ENCODE measurements around the gene KLHL34.

KLHL34 gene

GRCh38 chrX:21658152-21658737 is at the start of gene KLHL34:
Gene KLHL34 (minus strand): TSS chrX:21658330. CDS start chrX:21657788, 542 bp downstream.
- Histone ChIP-seq H3K4me3 (ENCODE audit: low read depth, low read length) (no peak within 1 kb of the TSS), H3K27ac (ENCODE audit: extremely low read depth, low read depth, low read length) (no peak within 1 kb of the TSS), H3K9me3 (ENCODE audit: control insufficient read depth, insufficient read depth, low read depth, low read length) (no peaks in the 10 kb centered on the region), H3K4me1 (ENCODE audit: control insufficient read depth, insufficient read depth, low read length) (no peaks in the 10 kb centered on the region), H3K36me3 (ENCODE audit: control insufficient read depth in 2 of 2, insufficient read depth in 1 of 2, low read length in 2 of 2) (no peaks in the 10 kb centered on the region)
- POLR2A ChIA-PET, result no interaction called here
- CTCF ChIA-PET, result no interaction called here
- TF ChIP-seq ZNF707 (tag by site-specific recombination; IDR thresholded peaks at IDR 0.05) (no peak), ZNF26 (tag by site-specific recombination; IDR thresholded peaks at IDR 0.05) (no peak), ZBTB49 (tag by site-specific recombination; IDR thresholded peaks at IDR 0.05; ENCODE audit: low read depth) (no peak), ZNF146 (tag by site-specific recombination; IDR thresholded peaks at IDR 0.05) (no peak), ZNF548 (tag by site-specific recombination; IDR thresholded peaks at IDR 0.05) (no peak), SP3 (tag by site-specific recombination; IDR thresholded peaks at IDR 0.05) (no peak), ZNF155 (tag by site-specific recombination; IDR thresholded peaks at IDR 0.05) (no peak), ZNF654 (tag by site-specific recombination; IDR thresholded peaks at IDR 0.05; ENCODE audit: low read depth) (no peak), ZNF658 (tag by site-specific recombination; IDR thresholded peaks at IDR 0.05) (no peak), KLF1 (tag by site-specific recombination; IDR thresholded peaks at IDR 0.05) (no peak), ZNF121 (tag by site-specific recombination; IDR thresholded peaks at IDR 0.05) (no peak), ZBTB17 (tag by site-specific recombination; IDR thresholded peaks at IDR 0.05) (no peak), ZFP3 (tag by site-specific recombination; IDR thresholded peaks at IDR 0.05; ENCODE audit: low read depth) (no peak), ZNF501 (tag by site-specific recombination; IDR thresholded peaks at IDR 0.05) (no peak), HIC1 (tag by site-specific recombination; IDR thresholded peaks at IDR 0.05) (no peak), EGR2 (tag by site-specific recombination; IDR thresholded peaks at IDR 0.05; ENCODE audit: low read depth) (no peak)

- CTCF ChIA-PET, result no interaction called here
- no peaks in the 10 kb centered on the region for H3K9me3 ChIP-seq (ENCODE audit: control insufficient read depth, insufficient read depth, low read depth, low read length)
- H3K27ac ChIP-seq (ENCODE audit: extremely low read depth, low read depth, low read length), result no peak overlapping the region
- TF ChIP-seq ZNF549 (tag by site-specific recombination; IDR thresholded peaks at IDR 0.05), result no peak
- POLR2A ChIA-PET, result no interaction called here
- H3K4me3 ChIP-seq (ENCODE audit: low read depth, low read length), result no peak overlapping the region
- H3K36me3 ChIP-seq (ENCODE audit: control insufficient read depth in 2 of 2, insufficient read depth in 1 of 2, low read length in 2 of 2), result no peaks in the 10 kb centered on the region
- no peaks in the 10 kb centered on the region for H3K4me1 ChIP-seq (ENCODE audit: control insufficient read depth, insufficient read depth, low read length)
These were observed 47.1 kb upstream of the KLHL34 start for GRCh38 chrX:21705225-21705624.

- Histone ChIP-seq H3K4me3 (ENCODE audit: low read depth, low read length) (no peak overlapping the region), H3K4me1 (ENCODE audit: control insufficient read depth, insufficient read depth, low read length) (no peaks in the 10 kb centered on the region), H3K9me3 (ENCODE audit: control insufficient read depth, insufficient read depth, low read depth, low read length) (no peaks in the 10 kb centered on the region), H3K27ac (ENCODE audit: extremely low read depth, low read depth, low read length) (no peak overlapping the region), H3K36me3 (ENCODE audit: control insufficient read depth in 2 of 2, insufficient read depth in 1 of 2, low read length in 2 of 2) (no peaks in the 10 kb centered on the region)
- CTCF ChIA-PET, result interaction anchor here (1.0 kb wide), 1 partner anchor 71 kb away, joined by 3 read pairs; no protein-coding TSS in a partner anchor
- POLR2A ChIA-PET, result no interaction called here
- TF ChIP-seq ZBTB21 (tag by site-specific recombination; IDR thresholded peaks at IDR 0.05) (no peak), EGR2 (tag by site-specific recombination; IDR thresholded peaks at IDR 0.05; ENCODE audit: low read depth) (no peak), ZNF645 (tag by site-specific recombination; IDR thresholded peaks at IDR 0.05) (no peak), ZNF701 (tag by site-specific recombination; IDR thresholded peaks at IDR 0.05) (no peak), ZNF704 (tag by site-specific recombination; IDR thresholded peaks at IDR 0.05) (no peak), ZNF623 (tag by site-specific recombination; IDR thresholded peaks at IDR 0.05) (no peak), ZNF266 (tag by site-specific recombination; IDR thresholded peaks at IDR 0.05; ENCODE audit: low read depth) (no peak), YY2 (tag by site-specific recombination; IDR thresholded peaks at IDR 0.05) (no peak), SP7 (tag by site-specific recombination; IDR thresholded peaks at IDR 0.05) (no peak), ZNF571 (tag by site-specific recombination; IDR thresholded peaks at IDR 0.05) (no peak)
These were observed 44.6 kb upstream of the KLHL34 start for GRCh38 chrX:21702725-21703124.

All from HEK293 (cell line).